ENCODE results near the gene RIC8B. TPM values are rescaled to one million over a fixed set of nuclear protein-coding genes. Genes with fewer than 3 reads are reported as not detected.
"Not testable (repeated sequence)": the region's sequence is repeated elsewhere in the genome, so short reads cannot be mapped to it uniquely, and the experiment has no call there.

The RIC8B gene
- total RNA-seq, 4 donors from 2014 or later: 15.1 to 24.9 (median 21.6) TPM

DNA sequence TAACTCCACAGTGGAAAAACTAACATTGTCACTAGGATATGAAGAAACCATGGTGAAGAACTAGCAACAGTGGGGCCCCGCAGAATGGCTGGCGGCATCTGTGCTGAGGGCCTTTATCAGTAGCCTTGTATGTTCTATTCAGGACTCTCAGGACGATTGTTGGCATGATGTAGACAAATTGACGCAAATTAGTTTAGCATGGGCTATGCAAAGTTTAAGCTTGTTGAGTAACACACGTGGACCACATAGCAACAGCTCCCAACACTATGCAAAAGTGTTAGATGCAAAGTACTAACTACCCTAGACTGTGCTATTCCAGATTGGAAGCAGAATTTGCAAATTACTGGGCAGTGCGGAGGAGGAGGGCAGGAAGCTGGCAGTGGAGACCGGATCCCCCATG lies 143.0 kb downstream of the RIC8B start:
- Histone ChIP-seq H3K4me1 (peaks cover 0 to 3% (median 0%) of the 10 kb centered on the region in 4 donors), H3K36me3 (no peaks in the 10 kb centered on the region), H3K9me3 (no peaks in the 10 kb centered on the region), H3K27ac (no peak overlapping the region), H3K27me3 (no peaks in the 10 kb centered on the region), H3K4me3 (no peak overlapping the region)
- TF ChIP-seq EP300 (IDR thresholded peaks at IDR 0.05): no peak
- TF ChIP-seq, protein P1, sequence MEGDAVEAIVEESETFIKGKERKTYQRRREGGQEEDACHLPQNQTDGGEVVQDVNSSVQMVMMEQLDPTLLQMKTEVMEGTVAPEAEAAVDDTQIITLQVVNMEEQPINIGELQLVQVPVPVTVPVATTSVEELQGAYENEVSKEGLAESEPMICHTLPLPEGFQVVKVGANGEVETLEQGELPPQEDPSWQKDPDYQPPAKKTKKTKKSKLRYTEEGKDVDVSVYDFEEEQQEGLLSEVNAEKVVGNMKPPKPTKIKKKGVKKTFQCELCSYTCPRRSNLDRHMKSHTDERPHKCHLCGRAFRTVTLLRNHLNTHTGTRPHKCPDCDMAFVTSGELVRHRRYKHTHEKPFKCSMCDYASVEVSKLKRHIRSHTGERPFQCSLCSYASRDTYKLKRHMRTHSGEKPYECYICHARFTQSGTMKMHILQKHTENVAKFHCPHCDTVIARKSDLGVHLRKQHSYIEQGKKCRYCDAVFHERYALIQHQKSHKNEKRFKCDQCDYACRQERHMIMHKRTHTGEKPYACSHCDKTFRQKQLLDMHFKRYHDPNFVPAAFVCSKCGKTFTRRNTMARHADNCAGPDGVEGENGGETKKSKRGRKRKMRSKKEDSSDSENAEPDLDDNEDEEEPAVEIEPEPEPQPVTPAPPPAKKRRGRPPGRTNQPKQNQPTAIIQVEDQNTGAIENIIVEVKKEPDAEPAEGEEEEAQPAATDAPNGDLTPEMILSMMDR (IDR thresholded peaks at IDR 0.05): no peak
- TF ChIP-seq POLR2A (IDR thresholded peaks at IDR 0.05): no peak
- 42 to 50% methylated on average over 7 of the region's 7 CpGs for WGBS, 2 donors
- DNase-seq (ENCODE audit: low spot score in 2 of 2): no peak

DNA sequence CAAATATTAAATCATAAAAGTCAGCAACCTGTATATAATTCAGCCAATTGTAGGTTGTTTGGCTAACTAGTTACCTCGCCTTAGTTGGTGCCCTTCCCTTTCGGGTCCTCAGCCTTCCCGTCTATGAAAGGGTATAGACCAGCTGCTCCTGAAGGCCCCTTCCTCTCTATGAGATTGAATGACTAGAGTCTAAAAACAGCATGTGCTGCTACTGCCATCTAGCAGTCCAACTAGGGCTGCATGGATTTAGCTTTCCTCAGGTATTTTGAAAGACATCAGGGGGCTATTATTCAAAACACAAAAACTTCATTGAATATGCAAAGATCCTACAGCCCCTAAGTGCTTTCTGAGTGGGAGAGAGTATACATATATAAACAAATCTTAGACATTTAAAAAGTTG lies 144.3 kb downstream of the RIC8B start:
- WGBS, 2 donors: 14 to 21% methylated on average over 3 of the region's 3 CpGs
- Histone ChIP-seq H3K9me3 (no peaks in the 10 kb centered on the region), H3K4me1 (peaks cover 0 to 3% (median 0%) of the 10 kb centered on the region in 4 donors), H3K27ac (no peak overlapping the region), H3K27me3 (no peaks in the 10 kb centered on the region), H3K4me3 (no peak overlapping the region), H3K36me3 (no peaks in the 10 kb centered on the region)
- no peak for DNase-seq (ENCODE audit: low spot score in 2 of 2)
- TF ChIP-seq, protein P1 (IDR thresholded peaks at IDR 0.05): peak in 2 of 5 experiments; percentile 20 to 25
- no peak for TF ChIP-seq EP300 (IDR thresholded peaks at IDR 0.05)

DNA sequence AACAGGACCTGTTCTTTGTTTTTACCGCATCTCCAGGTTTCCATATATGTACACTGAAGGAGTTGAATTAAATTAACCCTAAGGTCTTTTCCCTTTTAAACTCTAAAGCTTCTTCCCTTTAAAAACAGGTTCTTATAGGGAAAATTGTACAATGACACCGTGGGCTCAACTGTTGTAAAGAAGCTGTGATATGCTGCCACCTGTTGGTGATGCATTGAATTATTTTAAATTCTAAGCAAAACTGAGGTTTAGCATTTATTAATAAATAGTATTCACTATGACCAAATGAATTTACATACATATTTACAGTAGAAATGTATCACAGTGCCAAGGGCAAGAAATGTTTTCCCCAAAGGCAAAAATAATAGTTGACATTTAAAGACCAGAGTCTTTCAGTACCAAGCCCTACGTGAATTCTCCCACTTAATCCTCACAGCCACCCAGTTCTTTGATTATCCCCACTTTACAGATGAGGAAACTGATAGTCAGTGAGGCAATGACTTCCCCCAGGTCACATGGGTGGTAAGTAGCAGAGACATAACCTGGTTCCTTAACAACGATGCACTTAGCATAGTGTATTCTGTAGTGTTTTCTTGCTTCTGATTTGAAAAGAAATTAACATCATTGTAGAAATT lies 145.5 kb downstream of the RIC8B start:
- Histone ChIP-seq H3K9me3 (no peaks in the 10 kb centered on the region), H3K27ac (no peak overlapping the region), H3K36me3 (no peaks in the 10 kb centered on the region), H3K4me1 (peaks cover 0 to 3% (median 0%) of the 10 kb centered on the region in 4 donors), H3K4me3 (no peak overlapping the region), H3K27me3 (no peaks in the 10 kb centered on the region)
- peak in 1 of 2 donors; percentile 48 for DNase-seq (ENCODE audit: low spot score in 2 of 2)
- 39 to 41% methylated on average over 4 of the region's 4 CpGs for WGBS, 2 donors
- TF ChIP-seq EP300 (IDR thresholded peaks at IDR 0.05) (no peak), POLR2A (IDR thresholded peaks at IDR 0.05) (no peak)
- TF ChIP-seq, protein P1 (IDR thresholded peaks at IDR 0.05): peak; percentile 68 to 82 (median 79)

DNA sequence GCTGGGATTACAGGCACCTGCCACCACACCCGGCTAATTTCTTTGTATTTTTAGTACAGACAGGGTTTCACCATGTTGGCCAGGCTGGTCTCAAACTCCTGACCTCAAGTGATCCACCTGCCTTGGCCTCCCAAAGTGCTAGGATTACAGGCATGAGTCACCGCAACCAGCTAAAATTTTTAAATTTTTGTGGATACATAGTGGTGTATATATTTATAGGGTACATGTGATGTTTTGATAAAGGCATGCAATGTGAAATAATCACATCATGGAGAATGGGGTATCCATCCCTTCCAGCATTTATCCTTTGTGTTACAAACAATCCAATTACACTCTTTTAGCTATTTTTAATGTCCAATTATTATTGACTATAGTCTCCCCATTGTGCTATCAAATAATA lies 147.5 kb downstream of the RIC8B start:
- DNase-seq (ENCODE audit: low spot score in 2 of 2); H3K4me1 ChIP-seq; H3K27ac ChIP-seq; H3K9me3 ChIP-seq; H3K27me3 ChIP-seq; H3K36me3 ChIP-seq; H3K4me3 ChIP-seq: not testable (repeated sequence)
- WGBS, 2 donors: 78 to 84% methylated on average over 2 of the region's 2 CpGs

DNA sequence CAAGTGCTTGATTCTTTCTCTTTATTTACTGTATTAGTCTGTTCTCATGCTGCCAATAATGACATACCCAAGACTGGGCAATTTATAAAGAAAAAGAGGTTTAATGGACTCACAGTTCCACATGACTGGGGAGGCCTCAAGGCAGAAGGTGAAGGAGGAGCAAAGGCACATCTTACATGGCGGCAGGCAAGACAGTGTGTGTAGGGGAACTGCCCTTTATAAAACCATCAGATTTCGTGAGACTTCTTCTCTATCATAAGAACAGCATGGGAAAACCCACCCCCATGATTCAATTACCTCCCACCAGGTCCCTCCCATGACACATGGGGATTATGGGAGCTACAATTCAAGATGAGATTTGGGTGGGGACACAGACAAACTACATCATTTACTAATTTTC lies 149.1 kb downstream of the RIC8B start:
- DNase-seq (ENCODE audit: low spot score in 2 of 2); H3K27ac ChIP-seq; H3K9me3 ChIP-seq; H3K4me3 ChIP-seq; H3K36me3 ChIP-seq; H3K4me1 ChIP-seq: not testable (repeated sequence)
- 82 to 86% methylated on average over 2 of the region's 2 CpGs for WGBS, 2 donors
- peaks cover 0 to 12% of the 10 kb centered on the region in 2 donors for H3K27me3 ChIP-seq

DNA sequence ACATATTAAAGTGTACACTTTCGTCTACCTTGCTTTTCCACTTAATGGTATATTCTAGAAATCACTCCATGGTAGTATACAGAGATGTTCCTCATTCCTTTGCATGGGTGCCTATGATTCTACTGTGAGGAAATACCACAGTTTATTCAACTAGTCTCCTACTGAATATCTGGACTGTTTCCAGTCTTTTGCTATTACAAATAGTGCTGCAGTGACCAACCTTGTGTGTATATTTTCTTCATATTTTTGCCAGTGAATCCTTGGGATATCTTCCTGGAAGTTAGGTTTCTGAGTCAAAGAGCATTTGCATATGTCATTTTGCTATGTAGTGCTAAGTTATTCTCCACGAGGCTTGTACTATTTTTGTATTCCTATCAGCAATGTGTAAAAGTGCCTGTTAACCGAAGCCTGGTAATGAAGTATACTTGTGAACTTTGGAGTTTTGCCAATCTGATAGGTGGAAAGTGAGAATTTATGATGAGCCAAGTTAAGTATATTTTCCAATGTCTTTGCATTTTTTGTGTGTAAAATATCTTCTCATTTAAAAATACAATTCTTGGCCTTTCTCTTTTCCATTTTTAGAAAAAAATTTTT lies 149.9 kb downstream of the RIC8B start:
- H3K4me1 ChIP-seq: peaks cover 0 to 3% (median 0%) of the 10 kb centered on the region in 4 donors
- H3K27ac ChIP-seq: no peak overlapping the region
- H3K9me3 ChIP-seq: no peaks in the 10 kb centered on the region
- H3K27me3 ChIP-seq: peaks cover 0 to 12% of the 10 kb centered on the region in 2 donors
- H3K4me3 ChIP-seq: no peak overlapping the region
- DNase-seq (ENCODE audit: low spot score in 2 of 2): no peak
- TF ChIP-seq, protein P1 (IDR thresholded peaks at IDR 0.05): no peak
- TF ChIP-seq EP300 (IDR thresholded peaks at IDR 0.05): no peak
- H3K36me3 ChIP-seq: no peaks in the 10 kb centered on the region
- 73 to 76% methylated on average over 3 of the region's 3 CpGs for WGBS, 2 donors

Data from tibial nerve (tissue), 4 donors.